HG03521 (cell line): ENCODE data around the gene USP43.

Experiments used
- ATAC-seq: cut with Tn5 transposase; IDR thresholded peaks from one replicate; pipeline ENCODE4 v1.9.1; 2021; ENCODE audit warnings: mild to moderate bottlenecking, moderate library complexity; ENCODE audit not compliant: unreplicated experiment

USP43 gene

DNA sequence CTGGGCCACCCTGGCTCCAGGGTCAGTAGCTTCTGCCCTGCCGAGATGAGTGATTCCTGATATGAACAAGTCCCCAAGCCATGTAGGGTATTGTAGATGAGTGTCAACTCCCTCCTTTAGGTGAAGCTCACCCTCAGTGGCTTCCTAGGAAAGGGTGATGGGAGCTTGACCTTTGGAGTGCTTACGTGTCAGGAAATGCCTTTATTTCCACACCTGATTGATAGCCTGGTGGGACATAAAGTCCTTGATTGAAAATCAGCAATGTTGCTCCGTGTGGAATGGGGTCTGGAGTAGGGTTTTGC is 58.4 kb downstream of the USP43 start:
- ATAC-seq: no peak

DNA sequence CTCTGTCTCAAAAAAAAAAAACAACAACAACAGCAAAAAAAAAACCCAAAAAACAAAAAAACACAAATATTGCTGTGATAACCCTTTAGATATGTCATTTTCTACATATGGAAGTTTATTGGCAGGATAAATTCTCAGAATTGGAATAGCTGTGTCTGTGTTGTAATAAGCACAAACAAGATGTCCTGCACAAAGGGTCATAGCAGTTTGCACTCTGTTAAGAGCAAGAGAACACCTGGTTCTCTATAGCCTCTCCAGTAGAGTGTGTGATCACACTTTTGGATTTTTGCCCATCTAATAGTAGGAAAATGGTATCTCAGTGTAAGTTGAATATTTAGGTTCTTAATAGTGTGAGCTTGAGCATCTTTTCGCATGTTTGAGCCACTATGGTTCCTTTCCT is 60.4 kb downstream of the USP43 start:
- ATAC-seq: no peak

DNA sequence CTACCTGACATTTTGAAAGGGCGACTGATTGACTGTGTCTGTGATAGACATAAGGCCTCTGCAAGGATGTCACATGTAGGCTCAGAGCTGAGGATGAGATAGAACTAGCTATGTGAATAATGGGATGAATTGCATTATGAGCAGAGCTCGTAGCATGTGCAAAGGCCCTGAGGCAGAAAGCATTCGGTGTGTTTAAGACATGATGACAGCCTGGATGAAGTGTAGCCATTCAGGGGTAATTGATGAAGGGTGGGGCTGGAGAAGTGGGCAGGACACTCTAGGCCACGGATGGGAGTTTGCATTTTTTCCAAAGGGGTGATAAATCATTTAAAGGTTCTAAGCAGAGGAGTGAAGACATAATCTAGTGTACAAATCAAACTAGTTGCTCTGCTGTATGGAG is 62.6 kb downstream of the USP43 start:
- ATAC-seq: no peak

DNA sequence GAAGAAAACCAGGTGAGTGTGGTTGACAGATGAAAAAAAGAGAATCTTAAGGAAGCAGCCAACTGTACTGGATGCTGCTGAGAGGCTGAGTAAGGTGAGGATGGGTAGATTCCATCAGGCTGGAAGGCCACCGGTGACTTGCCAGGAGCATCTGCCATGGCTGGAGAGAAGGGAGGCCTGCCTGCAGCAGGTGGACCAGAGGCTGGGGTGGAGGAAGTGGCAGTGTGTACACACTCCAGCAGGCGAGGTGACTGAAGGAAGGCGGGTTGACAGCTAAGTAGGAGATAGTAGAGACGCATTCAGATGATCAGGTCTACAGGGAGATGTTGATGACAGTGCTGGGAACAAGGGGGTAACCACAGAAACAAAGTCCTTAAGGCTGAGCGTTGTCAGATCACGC is 69.5 kb downstream of the USP43 start:
- no peak for ATAC-seq

DNA sequence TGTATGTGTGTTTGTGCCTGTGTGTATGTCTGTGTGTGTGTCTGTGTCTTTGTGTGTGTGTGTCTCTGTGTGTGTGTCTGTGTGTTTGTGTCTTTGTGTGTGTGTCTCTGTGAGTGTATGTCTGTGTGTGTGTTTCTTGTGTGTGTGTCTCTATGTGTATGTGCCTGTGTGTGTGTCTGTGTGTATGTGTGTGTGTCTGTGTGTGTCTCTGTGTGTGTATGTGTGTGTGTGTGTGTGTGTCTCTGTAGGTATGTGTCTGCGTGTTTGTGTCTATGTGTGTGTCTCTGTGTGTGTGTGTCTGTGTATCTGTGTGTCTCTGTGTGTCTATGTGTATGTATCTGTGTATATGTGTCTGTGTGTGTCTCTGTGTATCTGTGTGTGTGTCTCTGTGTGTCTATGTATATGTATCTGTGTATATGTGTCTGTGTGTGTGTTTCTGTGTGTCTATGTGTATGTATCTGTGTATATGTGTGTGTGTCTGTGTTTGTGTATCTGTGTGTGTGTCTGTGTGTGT is 70.2 kb downstream of the USP43 start:
- ATAC-seq: no peak

DNA sequence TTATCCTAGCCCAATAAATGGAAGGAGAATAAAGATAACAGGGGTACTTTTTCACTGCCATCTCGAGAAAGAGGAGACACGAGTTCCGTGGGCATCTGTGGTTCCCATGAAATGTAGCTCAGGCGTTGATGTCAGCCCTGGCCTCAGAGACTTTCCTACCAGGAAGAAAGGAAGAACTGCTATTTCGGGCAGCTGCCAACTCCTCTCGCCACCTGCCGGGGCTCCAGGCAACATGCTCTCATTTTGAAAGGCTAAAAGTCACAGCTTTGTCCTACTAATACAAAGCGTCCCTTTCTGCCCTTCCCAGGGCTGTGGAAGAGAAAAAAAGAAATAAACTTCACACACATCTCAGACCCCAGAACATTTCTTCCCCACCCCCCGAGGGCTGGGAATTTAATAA is 80.3 kb downstream of the USP43 start:
- no peak for ATAC-seq

DNA sequence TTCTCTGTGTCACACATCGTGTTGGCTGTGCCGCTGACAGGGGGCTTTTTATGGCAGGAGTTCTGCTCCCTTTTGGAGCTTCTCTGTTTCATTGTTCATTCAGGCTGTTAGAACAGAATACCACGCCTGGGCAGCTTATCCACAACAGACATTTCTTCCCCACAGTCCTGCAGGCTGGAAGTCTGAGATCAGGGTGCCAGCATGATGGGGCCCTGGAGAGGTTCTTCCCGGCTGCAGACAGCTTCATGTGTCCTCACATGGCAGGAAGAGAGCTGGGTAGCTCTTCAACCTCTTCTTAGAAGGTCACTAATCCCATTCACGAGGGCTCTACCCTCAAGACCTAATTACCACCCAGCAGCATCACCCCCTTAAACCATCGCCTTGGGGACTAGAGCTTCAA is 81.0 kb downstream of the USP43 start:
- ATAC-seq: no peak

DNA sequence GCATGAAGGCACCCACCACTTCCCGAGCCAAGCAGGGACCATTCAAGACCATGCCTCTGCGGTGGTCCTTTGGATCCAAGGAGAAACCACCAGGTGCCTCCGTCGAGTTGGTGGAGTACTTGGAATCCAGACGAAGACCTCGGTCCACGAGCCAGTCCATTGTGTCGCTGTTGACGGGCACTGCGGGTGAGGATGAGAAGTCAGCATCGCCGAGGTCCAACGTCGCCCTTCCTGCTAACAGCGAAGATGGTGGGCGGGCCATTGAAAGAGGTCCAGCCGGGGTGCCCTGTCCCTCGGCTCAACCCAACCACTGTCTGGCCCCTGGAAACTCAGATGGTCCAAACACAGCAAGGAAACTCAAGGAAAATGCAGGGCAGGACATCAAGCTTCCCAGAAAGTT is 82.7 kb downstream of the USP43 start:
- no peak for ATAC-seq

DNA sequence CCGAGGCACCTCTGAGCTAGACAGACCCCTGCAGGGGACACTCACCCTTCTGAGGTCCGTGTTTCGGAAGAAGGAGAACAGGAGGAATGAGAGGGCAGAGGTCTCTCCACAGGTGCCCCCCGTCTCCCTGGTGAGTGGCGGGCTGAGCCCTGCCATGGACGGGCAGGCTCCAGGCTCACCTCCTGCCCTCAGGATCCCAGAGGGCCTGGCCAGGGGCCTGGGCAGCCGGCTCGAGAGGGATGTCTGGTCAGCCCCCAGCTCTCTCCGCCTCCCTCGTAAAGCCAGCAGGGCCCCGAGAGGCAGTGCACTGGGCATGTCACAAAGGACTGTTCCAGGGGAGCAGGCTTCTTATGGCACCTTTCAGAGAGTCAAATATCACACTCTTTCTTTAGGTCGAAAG is 83.2 kb downstream of the USP43 start:
- ATAC-seq: no peak

DNA sequence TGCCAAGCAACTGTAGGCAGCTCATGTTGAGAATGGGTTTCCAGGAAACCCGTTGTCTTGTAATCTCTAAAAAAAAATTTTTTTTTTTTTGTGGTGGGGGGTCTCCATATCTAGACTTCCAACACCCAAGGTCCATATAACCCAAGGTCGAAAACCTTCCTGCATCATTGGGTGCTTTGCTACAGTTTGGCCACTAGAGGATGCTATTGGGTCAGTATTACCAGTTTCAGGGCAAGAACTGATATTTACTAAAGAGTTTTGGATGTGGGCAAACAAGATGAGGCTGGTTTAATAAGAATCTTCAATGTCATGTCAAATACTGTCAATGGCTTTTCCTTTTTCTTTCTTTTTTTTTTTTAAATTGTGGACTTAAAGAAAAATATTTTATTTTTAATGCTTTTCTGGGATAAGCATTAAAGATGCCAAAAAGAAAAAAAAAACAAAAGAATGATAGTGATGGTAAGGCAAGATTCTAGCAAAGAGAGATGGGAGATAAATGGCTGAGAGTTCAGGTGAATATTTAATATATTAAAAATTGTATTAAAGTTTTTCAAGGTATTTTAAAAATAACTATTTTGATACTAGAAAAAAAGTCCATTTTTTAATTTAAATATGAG is 83.8 kb downstream of the USP43 start:
- no peak for ATAC-seq

DNA sequence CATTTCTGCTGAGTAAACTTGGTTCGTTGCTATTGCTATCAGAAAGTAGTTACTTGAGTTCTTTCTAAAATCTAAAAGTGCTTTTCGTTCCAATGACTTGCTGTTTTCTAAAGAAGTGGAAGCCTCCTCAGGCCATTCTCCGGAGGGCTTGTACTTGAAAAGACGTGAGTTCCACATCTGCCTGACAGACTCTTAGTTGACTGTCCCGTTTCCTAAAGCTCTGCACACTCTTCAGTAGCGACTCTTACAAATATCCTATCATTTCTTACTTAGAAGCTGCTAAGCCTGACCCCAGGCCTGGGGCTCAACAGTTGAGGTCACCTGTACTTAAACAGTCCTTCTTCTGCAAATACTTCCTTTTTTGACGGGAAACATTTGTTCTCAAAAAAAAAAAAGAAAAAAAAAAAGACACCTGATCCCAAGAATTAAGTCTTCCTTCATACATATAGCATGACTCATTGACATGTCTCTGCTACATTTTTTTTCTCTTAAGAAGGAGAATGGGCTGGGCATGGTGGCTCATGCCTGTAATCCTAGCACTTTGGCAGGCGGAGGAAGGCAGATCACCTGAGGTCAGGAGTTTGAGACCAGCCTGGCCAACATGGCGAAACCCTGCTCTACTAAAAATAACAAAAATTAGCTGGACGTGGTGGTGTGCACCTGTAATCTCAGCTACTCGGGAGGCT is 84.6 kb downstream of the USP43 start:
- no peak for ATAC-seq

DNA sequence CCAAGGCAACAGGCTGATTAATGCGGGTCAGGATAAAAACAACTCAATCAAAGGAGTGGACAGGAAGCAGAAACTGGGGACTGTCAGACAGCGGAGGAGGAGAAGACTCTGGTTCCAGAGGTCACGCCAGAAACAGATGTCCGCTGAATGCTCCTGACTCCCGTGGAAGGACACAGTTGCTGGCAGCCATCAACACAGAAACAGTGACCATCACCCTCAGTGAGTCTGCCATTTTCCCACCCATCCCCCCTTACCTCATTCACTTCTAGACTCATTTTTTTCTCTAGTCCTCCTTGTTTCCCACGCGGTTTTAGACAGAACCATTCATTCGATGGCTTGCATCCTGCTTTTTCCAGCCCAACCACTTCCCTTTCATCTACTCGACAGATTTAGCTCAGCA is 105.2 kb downstream of the USP43 start:
- ATAC-seq: no peak

DNA sequence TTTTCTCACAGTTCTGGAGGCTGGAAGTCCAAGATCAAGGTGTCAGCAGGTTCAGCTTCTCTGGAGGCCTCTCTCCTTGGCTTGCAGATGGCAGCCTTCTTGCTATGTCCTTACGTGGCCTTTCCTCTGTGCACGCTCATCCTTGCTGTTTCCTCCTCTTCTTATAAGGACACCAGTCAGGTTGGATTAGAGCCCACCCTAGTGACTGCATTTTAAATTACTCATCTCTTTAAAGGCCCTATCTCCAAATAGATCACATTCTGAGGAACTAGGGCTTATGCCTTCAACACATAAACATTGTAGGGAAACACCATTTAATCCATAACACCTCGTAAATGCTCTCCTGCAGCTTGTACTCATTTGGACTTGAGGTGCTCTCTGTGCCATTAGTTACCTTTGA is 109.8 kb downstream of the USP43 start:
- no peak for ATAC-seq

DNA sequence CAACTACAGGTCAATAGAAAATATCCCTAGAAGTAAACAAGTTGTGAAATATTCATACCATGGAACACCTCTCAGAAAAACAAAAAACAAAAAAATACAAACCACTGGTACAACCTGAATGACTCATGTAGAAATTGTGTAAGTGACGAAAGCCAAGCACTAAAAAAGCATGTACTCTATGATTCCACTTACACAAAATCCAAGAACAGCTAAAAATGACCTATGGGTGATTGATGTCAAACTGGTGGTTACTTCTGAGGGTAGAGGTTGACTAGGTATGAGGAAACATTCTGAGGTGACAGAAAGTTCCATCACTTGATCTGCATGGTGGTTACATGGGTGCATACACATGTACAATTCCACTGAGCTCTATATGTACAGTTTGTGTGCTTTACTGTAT is 114.9 kb downstream of the USP43 start:
- ATAC-seq: no peak

DNA sequence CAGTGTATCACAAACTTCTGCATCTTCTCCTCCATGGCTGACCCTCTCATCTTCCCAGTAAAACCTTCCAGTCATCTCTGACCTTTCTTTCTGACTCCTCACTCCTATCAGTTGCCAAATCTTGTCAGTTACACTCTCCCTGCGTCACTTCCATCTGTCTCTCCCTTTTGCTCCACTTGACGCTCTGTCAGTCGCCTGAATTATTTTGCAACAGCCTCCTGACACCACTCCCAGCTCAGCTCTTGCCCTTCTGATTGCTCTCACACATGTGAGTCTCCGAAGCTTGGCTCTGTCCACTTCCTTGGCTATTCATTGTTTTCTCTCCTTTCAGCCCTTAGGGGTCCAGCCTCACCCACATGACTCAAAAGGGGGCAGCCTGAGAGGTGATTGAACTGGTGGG is 118.3 kb downstream of the USP43 start:
- no peak for ATAC-seq

DNA sequence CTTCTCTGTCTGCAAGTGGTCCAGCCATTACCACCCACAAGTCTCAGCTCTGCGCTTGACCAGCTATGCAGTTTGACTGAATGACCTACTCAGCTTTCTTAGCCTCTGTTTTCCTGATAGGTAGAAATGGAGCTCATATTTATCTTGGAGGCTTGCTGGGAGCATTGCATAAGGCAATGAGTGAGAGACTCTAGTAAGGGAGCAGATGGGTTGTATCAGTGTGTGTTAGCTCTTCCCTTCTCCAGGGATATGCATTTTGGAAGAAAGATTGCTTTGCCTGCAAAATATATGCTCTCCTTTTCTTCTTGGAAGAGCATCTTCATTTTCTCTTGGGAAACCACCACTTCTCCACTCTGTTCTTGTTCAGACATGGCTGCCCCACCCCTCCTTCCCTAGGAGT is 120.0 kb downstream of the USP43 start:
- no peak for ATAC-seq

DNA sequence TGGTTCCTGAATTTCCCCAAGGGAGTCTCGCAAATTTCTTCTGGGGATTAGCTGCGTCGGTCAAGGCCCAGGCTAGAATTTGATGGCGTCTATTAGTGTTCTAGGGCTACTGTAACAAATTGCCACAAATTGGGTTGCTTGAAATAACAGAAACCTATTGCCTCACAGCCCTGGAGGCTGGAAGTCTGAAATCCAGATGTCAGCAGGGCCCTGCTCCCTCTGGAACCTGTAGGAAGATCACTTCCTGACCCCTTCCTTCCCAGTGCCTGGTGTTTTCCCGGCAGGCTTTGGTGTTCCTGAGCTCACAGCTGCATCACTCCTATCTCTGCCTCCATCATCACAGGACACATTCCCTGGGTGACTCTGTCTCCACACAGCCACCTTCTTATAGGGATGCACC is 121.7 kb downstream of the USP43 start:
- ATAC-seq: no peak

DNA sequence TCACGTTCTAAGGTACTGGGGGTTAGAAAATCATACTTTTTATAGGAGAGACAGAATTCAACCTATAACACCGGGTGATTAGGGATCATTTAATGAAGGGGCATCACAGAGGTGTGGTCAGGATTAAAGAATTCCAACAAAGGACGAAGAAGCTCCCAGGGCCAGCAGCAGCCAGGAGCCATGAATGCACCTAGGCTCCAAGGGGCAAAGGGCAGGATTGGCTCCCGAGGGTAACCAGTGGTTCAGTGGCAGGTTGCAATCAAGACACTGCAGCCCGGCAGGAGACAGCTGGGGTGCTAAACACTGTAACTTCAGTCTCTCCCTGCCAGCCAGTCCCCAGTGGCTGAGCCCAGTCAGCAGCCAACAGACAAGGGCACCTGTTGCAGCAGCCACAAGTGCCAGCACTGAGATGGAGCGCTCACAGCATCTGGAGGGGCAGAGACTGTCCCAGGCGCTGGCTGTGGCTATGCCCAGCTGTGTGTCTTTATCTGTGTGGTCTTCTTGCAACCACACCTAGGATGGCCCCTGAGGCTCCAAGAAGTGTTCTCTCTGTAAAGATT is 122.2 kb downstream of the USP43 start:
- no peak for ATAC-seq

DNA sequence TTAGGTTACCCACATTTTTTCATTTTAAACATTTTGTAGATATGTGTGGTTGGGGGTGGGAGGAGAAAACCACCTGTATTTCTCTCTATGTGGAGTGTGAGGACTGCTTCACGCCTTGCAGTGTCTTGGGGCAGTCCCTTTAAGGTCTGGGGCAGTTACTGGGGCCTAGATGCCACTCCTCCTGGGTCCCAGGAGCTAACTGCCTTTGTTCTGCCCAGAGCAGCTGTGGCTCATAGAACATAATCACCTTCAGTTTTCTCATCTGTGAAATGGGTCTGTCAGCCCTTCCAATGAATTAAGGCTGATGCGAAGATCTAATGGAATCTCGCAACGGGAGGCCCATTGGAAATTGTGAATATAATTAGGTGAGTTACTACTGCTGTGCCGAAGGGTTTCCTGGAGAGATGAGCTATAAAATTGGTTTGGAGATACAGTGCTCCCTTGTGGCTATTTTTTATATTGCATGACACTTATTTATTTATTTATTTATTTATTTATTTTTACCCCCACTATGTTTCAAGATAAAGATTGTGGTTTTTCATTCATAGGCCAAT is 123.1 kb downstream of the USP43 start:
- ATAC-seq: no peak

DNA sequence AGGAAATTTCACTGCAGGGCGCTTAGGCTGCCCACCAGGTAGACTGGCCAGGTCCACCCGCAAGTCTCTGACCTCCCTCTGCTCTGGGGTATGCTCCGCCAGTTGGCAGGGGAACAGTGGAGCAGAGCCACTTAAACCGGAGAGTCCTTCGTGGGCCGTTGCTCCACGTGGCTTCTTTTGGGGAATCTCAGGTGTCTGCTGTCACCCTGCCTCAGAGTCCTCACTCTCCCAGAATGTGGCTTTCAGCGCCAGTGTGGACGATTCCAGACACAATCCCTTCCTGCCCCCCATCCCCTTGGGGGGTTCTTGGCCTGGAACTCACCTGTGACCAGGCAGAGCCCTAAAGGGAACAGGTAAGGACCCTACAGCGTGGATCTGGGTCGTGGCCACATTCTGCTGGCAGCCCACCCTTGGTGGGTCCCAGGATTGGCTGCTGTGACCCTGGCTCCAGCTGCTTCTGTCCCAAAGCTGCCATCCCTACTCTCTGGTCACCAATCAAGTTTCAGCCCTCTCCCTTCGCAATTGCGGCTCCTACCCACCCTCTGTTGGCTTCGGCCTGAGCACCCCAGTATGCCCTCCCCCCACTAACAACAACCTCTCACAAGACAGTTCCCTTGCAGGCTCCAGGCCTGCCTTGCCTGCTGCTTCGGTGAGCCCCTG is 123.8 kb downstream of the USP43 start:
- ATAC-seq: no peak

DNA sequence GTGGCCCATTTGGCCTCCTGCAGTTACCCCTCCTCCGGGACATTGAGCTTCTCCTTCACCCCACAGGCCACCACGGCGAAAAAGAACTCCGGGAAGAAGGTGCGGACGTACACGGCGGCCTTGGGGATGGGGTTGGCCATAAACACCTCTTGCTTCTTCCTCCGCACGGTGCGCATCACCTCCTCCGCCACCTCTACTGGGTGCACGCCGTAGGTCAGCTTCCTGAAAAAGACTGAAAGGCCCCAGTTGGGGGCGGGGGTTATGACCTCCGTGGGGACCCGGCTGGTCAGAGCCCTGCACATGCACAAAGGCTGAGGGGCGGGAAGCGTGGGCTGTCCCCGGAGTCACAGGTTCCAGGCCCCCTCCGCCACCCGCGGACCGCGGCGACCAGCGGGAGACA is 126.1 kb downstream of the USP43 start:
- ATAC-seq: no peak

DNA sequence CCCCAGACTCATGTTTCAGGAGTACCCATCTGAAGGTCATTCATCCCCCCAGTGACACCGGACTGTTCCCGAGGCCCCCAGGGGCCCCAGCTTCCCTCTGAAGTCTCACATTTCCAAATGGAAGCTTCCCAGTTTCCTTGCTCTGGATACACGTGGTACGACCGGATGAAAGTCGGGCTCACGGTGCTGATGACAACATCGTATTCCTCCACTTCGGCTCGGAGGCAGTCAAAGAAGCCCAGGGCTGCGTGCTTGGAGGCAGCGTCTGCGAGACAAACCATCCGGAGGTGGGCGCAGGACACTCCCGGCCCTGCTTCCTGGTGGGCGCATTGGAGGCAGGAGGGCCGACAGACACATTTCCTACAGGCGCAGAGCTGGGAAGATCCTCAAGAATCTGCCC is 127.3 kb downstream of the USP43 start:
- no peak for ATAC-seq
